GM12878 (cell line): ENCODE data around the gene RFFL. TPM values are rescaled to one million over a fixed set of nuclear protein-coding genes. Genes with fewer than 3 reads are reported as not detected.

ENCODE experiments used
- ATAC-seq: fragments of 200-7000 bp; cut with Tn5 transposase; 3 replicates; pipeline ENCODE4 v1.9.1; 2020; ENCODE audit warnings: mild to moderate bottlenecking, moderate library complexity
- BruUV-seq: library from RNA; stranded (reverse); fragments of 400-500 nt; replicated peaks from 2 replicates; lab custom pipeline; 2021; lab: Mats Ljungman, UMichigan
- CTCF ChIA-PET: fragments of 300-600 bp; sonication (Branson Sonifier 250); formaldehyde crosslinking; extraction: SDS; loops from one replicate; lab custom pipeline; 2021; ENCODE audit warnings: inconsistent platforms; lab: Yijun Ruan, JAX
- POLR2A ChIA-PET: fragments of 350-600 bp; formaldehyde crosslinking; extraction: SDS; loops from one replicate; lab custom pipeline; 2021; ENCODE audit warnings: inconsistent platforms; lab: Charles Lee
- RAD21 ChIA-PET: fragments of 300-600 bp; sonication (Branson Sonifier 250); formaldehyde crosslinking; loops from one replicate; lab custom pipeline; 2023; ENCODE audit warnings: antibody characterized with exemption; ENCODE audit not compliant: unreplicated experiment; lab: Charles Lee
- SMC1A ChIA-PET: fragments of 300-600 bp; sonication (Branson Sonifier 250); formaldehyde crosslinking; loops from one replicate; lab custom pipeline; 2023; ENCODE audit not compliant: unreplicated experiment, uncharacterized antibody; lab: Charles Lee
- DNase-seq: peaks from one replicate; pipeline ENCODE4 v3.0.0-alpha.2; 2011; ENCODE audit warnings: low read depth, low spot score
- FAIRE-seq: peaks from 3 replicates; lab custom pipeline; 2011; peaks lifted over from hg19 to GRCh38; lab: Jason Lieb, UNC
- H2AFZ ChIP-seq: 2 replicates; pipeline ENCODE4 v1.6.0; 2011; ENCODE audit warnings: low read depth, low read length, control low read depth; ENCODE audit not compliant: control insufficient read depth
- H3K27ac ChIP-seq: 2 replicates; pipeline ENCODE4 v1.5.1; 2011; ENCODE audit warnings: control low read depth; ENCODE audit not compliant: control insufficient read depth, insufficient read depth
- H3K27me3 ChIP-seq, 2 experiments: replicated peaks in 1 of 2; 2 replicates each; pipeline versions ENCODE4 v1.6.0 to v1.6.1; 2011; ENCODE audit warnings: low read length in 1 of 2; ENCODE audit not compliant: control insufficient read depth in 2 of 2, insufficient read depth in 2 of 2
- H3K36me3 ChIP-seq, 2 experiments: 2 replicates each; pipeline ENCODE4 v1.5.1; 2011; ENCODE audit warnings: low read length in 1 of 2; ENCODE audit not compliant: control insufficient read depth in 2 of 2, insufficient read depth in 2 of 2
- H3K4me1 ChIP-seq: 2 replicates; pipeline ENCODE4 v1.6.1; 2011; ENCODE audit warnings: mild to moderate bottlenecking, low read length, moderate library complexity, mixed read lengths; ENCODE audit not compliant: control insufficient read depth, insufficient read depth
- H3K4me2 ChIP-seq: 2 replicates; pipeline ENCODE4 v1.6.0; 2011; ENCODE audit warnings: control low read depth; ENCODE audit not compliant: control insufficient read depth, insufficient read depth
- H3K4me3 ChIP-seq: fragments of 200-600 bp; sonication (generic); 2 replicates; pipeline ENCODE4 v1.5.1; 2016
- H3K79me2 ChIP-seq: 2 replicates; pipeline ENCODE4 v1.6.0; 2011; ENCODE audit warnings: low read length; ENCODE audit not compliant: control insufficient read depth, insufficient read depth
- H3K9ac ChIP-seq: 2 replicates; pipeline ENCODE4 v1.8.0; 2011; ENCODE audit warnings: low read length, control low read depth, mixed read lengths; ENCODE audit not compliant: control insufficient read depth, insufficient read depth
- H3K9me3 ChIP-seq: replicated peaks from 3 replicates; pipeline ENCODE4 v1.5.1; 2011; ENCODE audit warnings: mild to moderate bottlenecking, low read length; ENCODE audit not compliant: control insufficient read depth, insufficient read depth
- H4K20me1 ChIP-seq: 2 replicates; pipeline ENCODE4 v1.6.0; 2011; ENCODE audit not compliant: control insufficient read depth, insufficient read depth
- BRCA1 ChIP-seq: IDR thresholded peaks from 2 replicates; pipeline ENCODE4 v1.6.1; 2011; ENCODE audit warnings: low read depth, low read length, improper control_type of control experiment
- FOXM1 ChIP-seq: IDR thresholded peaks from 2 replicates; pipeline ENCODE4 v1.6.1; 2012; ENCODE audit warnings: low read depth, mild to moderate bottlenecking, inconsistent platforms, low read length, moderate library complexity
- HCFC1 ChIP-seq: fragments of 150-350 bp; IDR thresholded peaks from 2 replicates; pipeline ENCODE4 v1.6.1; 2014; ENCODE audit warnings: low read length
- JUNB ChIP-seq: IDR thresholded peaks from 2 replicates; pipeline ENCODE4 v1.6.1; 2016; ENCODE audit warnings: antibody characterized with exemption, mild to moderate bottlenecking
- LARP7 ChIP-seq: fragments of 450-650 bp; IDR thresholded peaks from 2 replicates; pipeline ENCODE4 v1.6.1; 2017; ENCODE audit warnings: mild to moderate bottlenecking
- MEF2A ChIP-seq: IDR thresholded peaks from 2 replicates; pipeline ENCODE4 v1.6.1; 2011; ENCODE audit warnings: low read depth, mild to moderate bottlenecking, low read length, moderate library complexity; ENCODE audit not compliant: insufficient read depth
- MEF2B ChIP-seq: fragments of 450-650 bp; IDR thresholded peaks from 2 replicates; pipeline ENCODE4 v1.6.1; 2018; ENCODE audit warnings: mild to moderate bottlenecking, moderate library complexity; ENCODE audit not compliant: partially characterized antibody, poor library complexity, severe bottlenecking
- NFYA ChIP-seq: IDR thresholded peaks from 2 replicates; pipeline ENCODE4 v1.6.1; 2011; ENCODE audit warnings: low read depth, mild to moderate bottlenecking, low read length, improper control_type of control experiment, borderline replicate concordance
- NR2C2 ChIP-seq: IDR thresholded peaks from 2 replicates; pipeline ENCODE4 v1.6.1; 2011; ENCODE audit warnings: borderline replicate concordance, low read depth; ENCODE audit not compliant: control insufficient read depth, insufficient read length
- PML ChIP-seq: IDR thresholded peaks from 2 replicates; pipeline ENCODE4 v1.6.1; 2012; ENCODE audit warnings: low read length, inconsistent platforms
- RB1 ChIP-seq: fragments of 450-650 bp; formaldehyde crosslinking; IDR thresholded peaks from 2 replicates; pipeline ENCODE4 v1.6.1; 2017; ENCODE audit warnings: mild to moderate bottlenecking, borderline replicate concordance
- RBBP5 ChIP-seq: fragments of 200-600 bp; sonication (generic); conservative IDR thresholded peaks from 2 replicates; pipeline ENCODE4 v1.6.1; 2016
- SP1 ChIP-seq: IDR thresholded peaks from one replicate; pipeline ENCODE4 v1.6.1; 2011; ENCODE audit warnings: low read depth, low read length
- SPI1 ChIP-seq: IDR thresholded peaks from 2 replicates; pipeline ENCODE4 v1.6.1; 2011; ENCODE audit warnings: low read depth, mild to moderate bottlenecking, low read length, moderate library complexity, borderline replicate concordance; ENCODE audit not compliant: insufficient read depth
- TARDBP ChIP-seq: IDR thresholded peaks from 2 replicates; pipeline ENCODE4 v1.6.1; 2016; ENCODE audit warnings: borderline replicate concordance
- TCF7 ChIP-seq: IDR thresholded peaks from 2 replicates; pipeline ENCODE4 v1.6.1; 2014; ENCODE audit warnings: antibody characterized with exemption, borderline replicate concordance
- ZNF24 ChIP-seq: fragments of 450-650 bp; IDR thresholded peaks from 2 replicates; pipeline ENCODE4 v1.6.1; 2017; ENCODE audit warnings: antibody characterized with exemption, mild to moderate bottlenecking
- WGBS: methylation state at CpG from one replicate; pipeline ENCODE4 v1.1.6; 2016; ENCODE audit warnings: low lambda C conversion rate; ENCODE audit not compliant: insufficient replicate concordance, insufficient coverage; ENCODE audit errors: missing lambda C conversion rate; 5-methylcytosine and 5-hydroxymethylcytosine counted together
- in situ Hi-C: fragments of 300-500 bp; cut with MboI; formaldehyde crosslinking; loops from 9 replicates; pipeline ENCODE4 v1.14.3; 2018; ENCODE audit warnings: mixed read lengths
- intact Hi-C: fragments of 100-400 bp; cut with micrococcal nuclease; formaldehyde crosslinking; loops from one replicate; pipeline ENCODE4 v1.14.2; 2022; ENCODE audit not compliant: unreplicated experiment
- polyA plus RNA-seq, 11 experiments: library from polyadenylated mRNA; depleted of rRNA in 4 of 11; unstranded in 6 of 11; stranded (reverse) in 5 of 11; fragments of >200 nt; fragmentation: Nextera tagmentation in 4 of 11; fragmentation: Illumina TruSeq in 1 of 11; extraction: Ambion mirVana in 4 of 11; extraction: Trizol in 1 of 11; gene quantifications; 1 replicate in 1 of 11; 2 replicates in 10 of 11; pipeline versions ENCODE4 v1.2.1 to v1.2.3, GENCODE V29; 2011 to 2016; ENCODE audit warnings: inconsistent platforms in 2 of 11, missing spikeins in 2 of 11, low read depth in 1 of 11
- total RNA-seq, 4 experiments: library from RNA; depleted of rRNA in 3 of 4; stranded (reverse); fragments of >200 nt in 3 of 4; fragmentation: Illumina TruSeq in 1 of 4; extraction: Trizol in 1 of 4; gene quantifications; 2 replicates each; pipeline versions ENCODE4 v1.2.1 to v1.2.3, GENCODE V29; 2013 to 2021
- TF ChIP-seq, protein P1 (sequence below): IDR thresholded peaks from 2 replicates; pipeline ENCODE4 v1.6.1; 2012; ENCODE audit warnings: mild to moderate bottlenecking, low read depth, low read length
- TF ChIP-seq, protein P2 (sequence below), 3 experiments: IDR thresholded peaks in 2 of 3; conservative IDR thresholded peaks in 1 of 3; 2 replicates each; pipeline ENCODE4 v1.5.1; 2011; ENCODE audit warnings: low read depth in 3 of 3, low read length in 3 of 3, mild to moderate bottlenecking in 3 of 3, control low read depth in 2 of 3, moderate library complexity in 2 of 3, inconsistent platforms in 1 of 3, mixed read lengths in 1 of 3; ENCODE audit not compliant: control insufficient read depth in 2 of 3, insufficient read depth in 1 of 3; ENCODE audit errors: extremely low read depth in 1 of 3

RFFL gene
- total and polyA plus RNA-seq, 10 of the 15 experiments (the other 5 are each of a cell fraction or from before 2014, with no cell fraction given) = 4.7 to 56.1 (median 26.9) TPM

DNA sequence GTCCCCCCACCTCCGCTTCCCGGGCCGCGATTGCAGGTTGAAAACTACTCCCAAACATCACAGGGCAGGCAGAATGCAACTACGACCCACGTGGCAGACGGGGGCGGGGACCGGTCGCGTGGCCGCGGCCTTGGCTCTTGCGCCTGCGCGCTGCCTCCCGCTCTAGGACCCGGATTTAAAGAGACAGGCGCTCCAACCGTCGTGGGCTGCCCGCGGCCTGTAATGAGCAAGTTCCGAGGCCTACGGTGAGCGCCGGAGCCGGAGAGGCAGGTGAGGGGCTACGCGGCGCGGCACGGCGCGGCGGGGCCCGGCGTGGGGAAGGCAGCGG lies 83.2 kb downstream of the RFFL start, which contains the start of gene LIG3:
TSS of gene LIG3 (plus strand) at position 160 of the 328 bp plus-strand sequence. CDS start 2,494 bp downstream, outside the sequence.
- in situ Hi-C loops (no loop called here), intact Hi-C loops (loop anchor here (5.0 to 10.0 kb wide), 3 partner anchors 107 to 556 kb away; partner anchors contain the start of gene RAD51D)
- POLR2A ChIA-PET = interaction anchor here (0.9 to 2.5 kb wide), 5 partner anchors 13 to 139 kb away, joined by 4 to 8 read pairs (median 6); partner anchors contain the start of genes CCT6B, RAD51D and ZNF830
- Histone ChIP-seq H3K27me3 (no peaks in the 10 kb centered on the region), H3K4me2 (peak within 1 kb of the TSS; percentile 91), H3K4me3 (peak within 1 kb of the TSS; percentile 89), H2AFZ (peak within 1 kb of the TSS; percentile 77), H3K36me3 (peaks cover 0 to 4% of the 10 kb centered on the region in 2 experiments; a peak in 1 of 4 replicates), H3K9me3 (no peaks in the 10 kb centered on the region), H4K20me1 (no peaks in the 10 kb centered on the region), H3K79me2 (peaks cover 22% of the 10 kb centered on the region), H3K27ac (peak within 1 kb of the TSS; percentile 85), H3K4me1 (peaks cover 12% of the 10 kb centered on the region), H3K9ac (peak within 1 kb of the TSS; percentile 89)
- DNase-seq (peak; percentile 72), ATAC-seq (peak; percentile 82), FAIRE-seq (peak; percentile 95)
- CTCF ChIA-PET = interaction anchor here (3.5 to 3.9 kb wide), 2 partner anchors 109 to 138 kb away, joined by 12 to 16 read pairs; no protein-coding TSS in a partner anchor
- under 1% methylated on average over 34 of the region's 39 CpGs for WGBS
- SMC1A ChIA-PET = interaction anchor here (1.5 to 2.6 kb wide), 2 partner anchors 18 to 138 kb away, joined by 3 to 20 read pairs; no protein-coding TSS in a partner anchor
- RAD21 ChIA-PET = interaction anchor here (1.0 to 2.4 kb wide), 7 partner anchors 67 to 138 kb away, joined by 3 to 17 read pairs (median 4); no protein-coding TSS in a partner anchor
- BruUV-seq = no TSS peak
- TF ChIP-seq RBBP5 = 0 out of 2 replicates have a peak, but pooled peaks have one; percentile 30
- TF ChIP-seq FOXM1 = no peak
- no peak for TF ChIP-seq RB1
- TF ChIP-seq TCF7 = no peak
- TF ChIP-seq JUNB = no peak
- TF ChIP-seq ZNF24 = no peak
- no peak; the same call in 1 of the 2 replicates for TF ChIP-seq LARP7
- no peak for TF ChIP-seq BRCA1
- no peak for TF ChIP-seq NFYA
- no peak for TF ChIP-seq SPI1
- TF ChIP-seq HCFC1 = 0 out of 2 replicates have a peak, but pooled peaks have one; percentile 27
- no peak for TF ChIP-seq PML
- no peak for TF ChIP-seq MEF2B
- peak; percentile 13 for TF ChIP-seq SP1
- TF ChIP-seq, protein P1, sequence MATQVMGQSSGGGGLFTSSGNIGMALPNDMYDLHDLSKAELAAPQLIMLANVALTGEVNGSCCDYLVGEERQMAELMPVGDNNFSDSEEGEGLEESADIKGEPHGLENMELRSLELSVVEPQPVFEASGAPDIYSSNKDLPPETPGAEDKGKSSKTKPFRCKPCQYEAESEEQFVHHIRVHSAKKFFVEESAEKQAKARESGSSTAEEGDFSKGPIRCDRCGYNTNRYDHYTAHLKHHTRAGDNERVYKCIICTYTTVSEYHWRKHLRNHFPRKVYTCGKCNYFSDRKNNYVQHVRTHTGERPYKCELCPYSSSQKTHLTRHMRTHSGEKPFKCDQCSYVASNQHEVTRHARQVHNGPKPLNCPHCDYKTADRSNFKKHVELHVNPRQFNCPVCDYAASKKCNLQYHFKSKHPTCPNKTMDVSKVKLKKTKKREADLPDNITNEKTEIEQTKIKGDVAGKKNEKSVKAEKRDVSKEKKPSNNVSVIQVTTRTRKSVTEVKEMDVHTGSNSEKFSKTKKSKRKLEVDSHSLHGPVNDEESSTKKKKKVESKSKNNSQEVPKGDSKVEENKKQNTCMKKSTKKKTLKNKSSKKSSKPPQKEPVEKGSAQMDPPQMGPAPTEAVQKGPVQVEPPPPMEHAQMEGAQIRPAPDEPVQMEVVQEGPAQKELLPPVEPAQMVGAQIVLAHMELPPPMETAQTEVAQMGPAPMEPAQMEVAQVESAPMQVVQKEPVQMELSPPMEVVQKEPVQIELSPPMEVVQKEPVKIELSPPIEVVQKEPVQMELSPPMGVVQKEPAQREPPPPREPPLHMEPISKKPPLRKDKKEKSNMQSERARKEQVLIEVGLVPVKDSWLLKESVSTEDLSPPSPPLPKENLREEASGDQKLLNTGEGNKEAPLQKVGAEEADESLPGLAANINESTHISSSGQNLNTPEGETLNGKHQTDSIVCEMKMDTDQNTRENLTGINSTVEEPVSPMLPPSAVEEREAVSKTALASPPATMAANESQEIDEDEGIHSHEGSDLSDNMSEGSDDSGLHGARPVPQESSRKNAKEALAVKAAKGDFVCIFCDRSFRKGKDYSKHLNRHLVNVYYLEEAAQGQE = no peak
- no peak for TF ChIP-seq NR2C2
- TF ChIP-seq, protein P2, sequence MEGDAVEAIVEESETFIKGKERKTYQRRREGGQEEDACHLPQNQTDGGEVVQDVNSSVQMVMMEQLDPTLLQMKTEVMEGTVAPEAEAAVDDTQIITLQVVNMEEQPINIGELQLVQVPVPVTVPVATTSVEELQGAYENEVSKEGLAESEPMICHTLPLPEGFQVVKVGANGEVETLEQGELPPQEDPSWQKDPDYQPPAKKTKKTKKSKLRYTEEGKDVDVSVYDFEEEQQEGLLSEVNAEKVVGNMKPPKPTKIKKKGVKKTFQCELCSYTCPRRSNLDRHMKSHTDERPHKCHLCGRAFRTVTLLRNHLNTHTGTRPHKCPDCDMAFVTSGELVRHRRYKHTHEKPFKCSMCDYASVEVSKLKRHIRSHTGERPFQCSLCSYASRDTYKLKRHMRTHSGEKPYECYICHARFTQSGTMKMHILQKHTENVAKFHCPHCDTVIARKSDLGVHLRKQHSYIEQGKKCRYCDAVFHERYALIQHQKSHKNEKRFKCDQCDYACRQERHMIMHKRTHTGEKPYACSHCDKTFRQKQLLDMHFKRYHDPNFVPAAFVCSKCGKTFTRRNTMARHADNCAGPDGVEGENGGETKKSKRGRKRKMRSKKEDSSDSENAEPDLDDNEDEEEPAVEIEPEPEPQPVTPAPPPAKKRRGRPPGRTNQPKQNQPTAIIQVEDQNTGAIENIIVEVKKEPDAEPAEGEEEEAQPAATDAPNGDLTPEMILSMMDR (IDR thresholded peaks at IDR 0.05 in 2 of 3, conservative IDR thresholded peaks at IDR 0.05 in 1 of 3; ENCODE audit: control insufficient read depth in 2 of 3, extremely low read depth in 1 of 3, insufficient read depth in 1 of 3, low read depth in 3 of 3, low read length in 3 of 3) = no peak
- no peak for TF ChIP-seq TARDBP
- TF ChIP-seq MEF2A = 0 out of 2 replicates have a peak, but pooled peaks have one; percentile 2
